K562 (cell line): ENCODE measurements around the gene NUMB. TPM values are rescaled to one million over a fixed set of nuclear protein-coding genes. Genes with fewer than 3 reads are reported as not detected.

Experiments
- ATAC-seq: fragments of 200-7000 bp; cut with Tn5 transposase; 3 replicates; pipeline ENCODE4 v1.9.1; 2020; ENCODE audit warnings: moderate library complexity
- BruUV-seq: library from RNA; stranded (reverse); fragments of 400-500 nt; replicated peaks from 2 replicates; lab custom pipeline; 2021; lab: Mats Ljungman, UMichigan
- CTCF ChIA-PET: fragments of 300-600 bp; formaldehyde crosslinking; extraction: SDS; loops from one replicate; lab custom pipeline; 2021; ENCODE audit warnings: low intra/inter-chr PET ratio; lab: Yijun Ruan, JAX
- POLR2A ChIA-PET: fragments of 300-600, 350-650 bp; sonication (Branson Sonifier 250); formaldehyde crosslinking; extraction: SDS; loops from one replicate; lab custom pipeline; 2021; ENCODE audit warnings: antibody characterized with exemption, inconsistent platforms; lab: Yijun Ruan, JAX
- DNase-seq, 4 experiments: peaks; one replicate each; pipeline versions ENCODE4 v3.0.0 to v3.0.0-alpha.2; 2011 to 2018; ENCODE audit warnings: low spot score in 3 of 4, mixed read lengths in 3 of 4; ENCODE audit errors: extremely low read depth in 1 of 4
- FAIRE-seq: peaks from 2 replicates; lab custom pipeline; 2011; peaks lifted over from hg19 to GRCh38; lab: Jason Lieb, UNC
- H2AFZ ChIP-seq: 2 replicates; pipeline ENCODE4 v1.6.0; 2011; ENCODE audit warnings: low read depth, low read length, control low read depth, inconsistent platforms
- H3K27ac ChIP-seq: fragments of 200-600 bp; 3 replicates; pipeline ENCODE4 v1.8.0; 2011; ENCODE audit warnings: low read depth, mild to moderate bottlenecking, control low read depth, inconsistent platforms, low read length, moderate library complexity, mixed read lengths; ENCODE audit errors: extremely low read depth
- H3K27me3 ChIP-seq, 2 experiments: fragments of 300-600 bp in 1 of 2; 2 replicates in 1 of 2; 3 replicates in 1 of 2; pipeline versions ENCODE4 v1.6.0 to v1.8.0; 2011; ENCODE audit warnings: inconsistent platforms in 2 of 2, low read length in 2 of 2, mild to moderate bottlenecking in 1 of 2, mixed read lengths in 1 of 2, moderate library complexity in 1 of 2; ENCODE audit not compliant: control insufficient read depth in 2 of 2, insufficient read depth in 2 of 2
- H3K36me3 ChIP-seq: fragments of 300-600 bp; 3 replicates; pipeline ENCODE4 v1.8.0; 2011; ENCODE audit warnings: mild to moderate bottlenecking, low read length, inconsistent platforms; ENCODE audit not compliant: control insufficient read depth, insufficient read depth
- H3K4me1 ChIP-seq, 2 experiments: fragments of 200-600 bp in 1 of 2; replicated peaks in 1 of 2; 2 replicates in 1 of 2; 3 replicates in 1 of 2; pipeline versions ENCODE4 v1.5.1 to v1.8.0; 2011; ENCODE audit warnings: inconsistent platforms in 2 of 2, low read length in 2 of 2, mild to moderate bottlenecking in 1 of 2, mixed read lengths in 1 of 2, moderate library complexity in 1 of 2; ENCODE audit not compliant: control insufficient read depth in 2 of 2, insufficient read depth in 2 of 2
- H3K4me2 ChIP-seq: 2 replicates; pipeline ENCODE4 v1.6.1; 2011; ENCODE audit warnings: low read length, control low read depth, inconsistent platforms, mixed read lengths; ENCODE audit not compliant: insufficient read depth
- H3K4me3 ChIP-seq: fragments of 200-600 bp; sonication (generic), shearing (Covaris generic); 2 replicates; pipeline ENCODE4 v1.5.1; 2016; ENCODE audit warnings: control low read depth, inconsistent platforms
- H3K79me2 ChIP-seq: fragments of 200-600 bp; 3 replicates; pipeline ENCODE4 v1.8.0; 2011; ENCODE audit warnings: low read length, inconsistent platforms; ENCODE audit not compliant: control insufficient read depth, insufficient read depth
- H3K9ac ChIP-seq, 2 experiments: 2 replicates each; pipeline versions ENCODE4 v1.6.0 to v1.6.1; 2011; ENCODE audit warnings: low read depth in 2 of 2, low read length in 2 of 2, control low read depth in 1 of 2, inconsistent platforms in 1 of 2, mild to moderate bottlenecking in 1 of 2, mixed read lengths in 1 of 2; ENCODE audit not compliant: insufficient read depth in 1 of 2
- H3K9me1 ChIP-seq: one replicate; pipeline ENCODE4 v1.6.0; 2011; ENCODE audit warnings: inconsistent platforms, mild to moderate bottlenecking, low read length, moderate library complexity; ENCODE audit not compliant: control insufficient read depth, insufficient read depth
- H3K9me3 ChIP-seq: replicated peaks from 2 replicates; pipeline ENCODE4 v1.5.1; 2011; ENCODE audit warnings: low read depth, low read length, inconsistent platforms; ENCODE audit not compliant: control insufficient read depth, insufficient read depth
- H4K20me1 ChIP-seq: replicated peaks from 2 replicates; pipeline ENCODE4 v1.6.1; 2011; ENCODE audit warnings: low read length, inconsistent platforms, mixed read lengths; ENCODE audit not compliant: control insufficient read depth, insufficient read depth
- C11orf30 ChIP-seq: fragments of 450-650 bp; IDR thresholded peaks from 2 replicates; pipeline ENCODE4 v1.6.1; 2016; ENCODE audit warnings: low read depth, mild to moderate bottlenecking
- GATAD2A ChIP-seq: fragments of 450-650 bp; IDR thresholded peaks from 2 replicates; pipeline ENCODE4 v1.6.1; 2017
- HNRNPH1 ChIP-seq: fragments of 200-400 bp; formaldehyde crosslinking; optimal IDR thresholded peaks from 2 replicates; pipeline ENCODE3; 2017; ENCODE audit warnings: low read depth, mild to moderate bottlenecking, low read length, moderate library complexity
- JUNB ChIP-seq: fragments of 450-650 bp; formaldehyde crosslinking; conservative IDR thresholded peaks from 2 replicates; pipeline ENCODE4 v1.4.0; 2020; ENCODE audit warnings: mild to moderate bottlenecking
- MTA2 ChIP-seq: fragments of 450-650 bp; IDR thresholded peaks from 2 replicates; pipeline ENCODE4 v1.6.1; 2016; ENCODE audit warnings: low read depth
- NFIX ChIP-seq: fragments of 250-450 bp; sonication (Bioruptor Pico); IDR thresholded peaks from 2 replicates; pipeline ENCODE4 v1.4.0; 2020; ENCODE audit warnings: low read depth, mild to moderate bottlenecking, moderate library complexity
- ZNF282 ChIP-seq: sonication (generic); formaldehyde crosslinking; IDR thresholded peaks from 2 replicates; pipeline ENCODE4 v1.8.1; 2023; ENCODE audit warnings: missing genetic modification reagents
- ZNF316 ChIP-seq: fragments of 450-650 bp; IDR thresholded peaks from 2 replicates; pipeline ENCODE4 v1.6.1; 2016
- WGBS: fragments of 100-300 bp; shearing (Covaris generic); methylation state at CpG from one replicate; pipeline ENCODE4 v1.1.6; 2016; ENCODE audit warnings: low coverage, mixed read lengths; ENCODE audit not compliant: insufficient coverage; ENCODE audit errors: missing lambda C conversion rate; 5-methylcytosine and 5-hydroxymethylcytosine counted together
- in situ Hi-C: fragments of 300-500 bp; cut with MboI; formaldehyde crosslinking; loops from 4 replicates; pipeline ENCODE4 v1.15.0; 2018; ENCODE audit warnings: inconsistent platforms, mixed read lengths
- intact Hi-C: fragments of 100-400 bp; cut with micrococcal nuclease; formaldehyde crosslinking; loops from 2 replicates; pipeline ENCODE4 v1.14.2; 2022
- polyA plus RNA-seq, 8 experiments: library from polyadenylated mRNA; depleted of rRNA in 4 of 8; stranded (reverse) in 5 of 8; unstranded in 3 of 8; fragments of >200 nt; fragmentation: Nextera tagmentation in 2 of 8; fragmentation: Illumina TruSeq in 1 of 8; extraction: Ambion mirVana in 2 of 8; extraction: Trizol in 1 of 8; gene quantifications; 2 replicates each; pipeline versions ENCODE4 v1.2.1 to v1.2.3, GENCODE V29; 2011 to 2014; ENCODE audit warnings: inconsistent platforms in 1 of 8, missing spikeins in 1 of 8
- total RNA-seq, 7 experiments: library from RNA; depleted of rRNA in 6 of 7; stranded (reverse); fragments of >200 nt in 6 of 7; fragmentation: Illumina TruSeq in 2 of 7; extraction: Trizol in 2 of 7; gene quantifications; 2 replicates each; pipeline versions ENCODE4 v1.2.1 to v1.2.3, GENCODE V29; 2011 to 2021; ENCODE audit warnings: low replicate concordance in 1 of 7

The NUMB gene
- total and polyA plus RNA-seq, 9 of the 15 experiments (the other 6 are each of a cell fraction or from before 2014, with no cell fraction given) = 13.5 to 54.0 (median 32.3) TPM

GRCh38 chr14:73249564-73250316 is 208.6 kb downstream of the NUMB start:
- in situ Hi-C loops = no loop called here
- Histone ChIP-seq H3K9ac (no peak overlapping the region), H3K4me3 (no peak overlapping the region), H3K27me3 (peaks cover 0 to 2% of the 10 kb centered on the region in 2 experiments; a peak in 2 of 5 replicates), H3K4me1 (peaks cover 9 to 33% of the 10 kb centered on the region in 2 experiments; a peak in 4 of 5 replicates), H2AFZ (no peak overlapping the region), H3K9me3 (no peaks in the 10 kb centered on the region), H3K9me1 (no peaks in the 10 kb centered on the region), H3K36me3 (no peaks in the 10 kb centered on the region)
- FAIRE-seq (no peak), DNase-seq (no peak), ATAC-seq (no peak)
- CTCF ChIA-PET = no interaction called here
- no TSS peak for BruUV-seq
- intact Hi-C loops = no loop called here
- POLR2A ChIA-PET = no interaction called here
- 71% methylated on average over 8 of the region's 13 CpGs for WGBS
- TF ChIP-seq JUNB (CRISPR knock-in tag) (no peak), ZNF316 (peak; percentile 5; the same call in 1 of the 2 replicates)
- TF ChIP-seq, all 486 proteins: peak for 1
- Histone ChIP-seq H4K20me1 (no peaks in the 10 kb centered on the region), H3K79me2 (no peaks in the 10 kb centered on the region), H3K4me2 (no peak overlapping the region), H3K27ac (no peak overlapping the region)

- Histone ChIP-seq H3K9me3 (no peaks in the 10 kb centered on the region), H3K79me2 (no peaks in the 10 kb centered on the region), H3K36me3 (no peaks in the 10 kb centered on the region), H2AFZ (no peak overlapping the region), H3K27ac (peak overlapping the region; percentile 26; the same call in 1 of the 3 replicates), H3K4me2 (no peak overlapping the region), H3K4me3 (no peak overlapping the region), H3K4me1 (peaks cover 9 to 28% of the 10 kb centered on the region in 2 experiments; a peak in 4 of 5 replicates), H3K9me1 (no peaks in the 10 kb centered on the region), H3K27me3 (peaks cover 0 to 9% of the 10 kb centered on the region in 2 experiments; a peak in 2 of 5 replicates), H3K9ac (no peak overlapping the region), H4K20me1 (no peaks in the 10 kb centered on the region)
- no peak for FAIRE-seq
- intact Hi-C loops = no loop called here
- BruUV-seq = no TSS peak
- no peak for DNase-seq
- ChIA-PET CTCF (no interaction called here), POLR2A (no interaction called here)
- in situ Hi-C loops = no loop called here
- WGBS = 100% methylated on average over 1 of the region's 1 CpG
- ATAC-seq = no peak
- TF ChIP-seq C11orf30 (peak; percentile 56), ZNF316 (peak; percentile 67), NFIX (CRISPR knock-in tag) (no peak), GATAD2A (no peak), HNRNPH1 (no peak), ZNF282 (no peak), MTA2 (no peak)
Measured at GRCh38 chr14:73249108-73249507, 209.2 kb downstream of the NUMB start.
